Rectal smooth muscle tissue (tissue), 1 donor: ENCODE measurements around the gene TSHB.
A peak's percentile ranks its signal among the peaks of the same experiment; 100 is the strongest.

ENCODE experiments used
- H3K27ac ChIP-seq: one replicate; pipeline ENCODE4 v1.7.0; 2013; ENCODE audit warnings: low read depth, low read length, inconsistent platforms
- H3K27me3 ChIP-seq: one replicate; pipeline ENCODE4 v1.7.0; 2013; ENCODE audit warnings: low read length; ENCODE audit not compliant: control insufficient read depth, insufficient read depth
- H3K36me3 ChIP-seq: one replicate; pipeline ENCODE4 v1.7.0; 2013; ENCODE audit warnings: low read length; ENCODE audit not compliant: control insufficient read depth, insufficient read depth
- H3K4me1 ChIP-seq: one replicate; pipeline ENCODE4 v1.7.0; 2013; ENCODE audit warnings: low read length; ENCODE audit not compliant: control insufficient read depth, insufficient read depth
- H3K4me3 ChIP-seq: one replicate; pipeline ENCODE4 v1.7.0; 2013; ENCODE audit warnings: low read length
- H3K9ac ChIP-seq: one replicate; pipeline ENCODE4 v1.7.0; 2013; ENCODE audit warnings: low read length

TSHB gene

DNA sequence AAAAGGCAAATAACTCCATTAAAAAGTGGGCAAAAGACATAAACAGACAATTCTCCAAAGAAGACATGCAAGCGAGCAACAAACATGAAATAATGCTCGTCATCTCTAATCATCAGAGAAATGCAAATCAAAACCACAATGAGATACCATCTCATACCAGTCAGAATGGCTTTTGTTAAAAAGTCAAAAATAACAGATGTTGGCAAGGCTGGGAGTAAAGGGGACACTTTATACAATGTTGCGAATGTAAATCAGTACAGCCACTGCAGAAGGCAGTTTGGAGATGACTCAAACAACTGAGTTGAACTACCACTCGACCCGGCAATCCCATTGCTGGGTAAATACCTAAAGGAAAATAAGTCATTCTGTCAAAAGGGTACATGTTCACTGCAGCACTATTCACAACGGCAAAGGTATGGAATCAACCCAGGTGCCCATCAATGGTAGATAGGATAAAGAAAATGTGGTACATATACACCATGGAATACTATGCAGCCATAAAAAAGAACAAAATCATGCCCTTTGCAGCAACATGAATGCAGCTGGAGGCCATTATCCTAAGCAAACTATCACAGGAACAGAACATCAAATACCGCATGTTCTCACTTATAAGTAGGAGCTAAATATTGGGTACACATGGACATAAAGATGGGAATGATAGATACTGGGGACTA, 33.7 kb downstream of the TSHB start:
- Histone ChIP-seq H3K27ac (no peak overlapping the region), H3K36me3 (no peaks in the 10 kb centered on the region), H3K9ac (no peak overlapping the region), H3K4me1 (peaks cover 11% of the 10 kb centered on the region), H3K4me3 (no peak overlapping the region), H3K27me3 (no peaks in the 10 kb centered on the region)

DNA sequence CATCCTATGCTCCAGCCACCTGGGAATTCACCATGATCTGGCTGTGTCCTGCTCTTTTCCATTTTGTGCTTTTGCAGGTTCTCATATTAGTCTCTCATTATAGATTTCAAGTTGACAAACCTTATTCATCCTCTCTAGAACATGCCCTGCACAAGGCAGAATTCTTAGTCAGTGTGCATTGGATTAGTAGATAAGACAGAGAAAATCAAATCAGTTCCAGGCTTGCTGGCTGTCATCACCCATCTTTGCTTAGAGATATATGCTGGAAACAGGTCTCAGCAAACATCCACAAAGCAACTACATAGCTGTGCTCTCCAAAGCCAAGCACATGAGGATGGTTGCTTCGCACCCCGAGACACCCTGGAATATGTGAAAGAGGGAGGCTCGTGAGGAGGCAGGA, 34.8 kb downstream of the TSHB start:
- Histone ChIP-seq H3K4me3 (no peak overlapping the region), H3K27me3 (no peaks in the 10 kb centered on the region), H3K36me3 (no peaks in the 10 kb centered on the region), H3K9ac (no peak overlapping the region), H3K27ac (no peak overlapping the region), H3K4me1 (peaks cover 20% of the 10 kb centered on the region)

DNA sequence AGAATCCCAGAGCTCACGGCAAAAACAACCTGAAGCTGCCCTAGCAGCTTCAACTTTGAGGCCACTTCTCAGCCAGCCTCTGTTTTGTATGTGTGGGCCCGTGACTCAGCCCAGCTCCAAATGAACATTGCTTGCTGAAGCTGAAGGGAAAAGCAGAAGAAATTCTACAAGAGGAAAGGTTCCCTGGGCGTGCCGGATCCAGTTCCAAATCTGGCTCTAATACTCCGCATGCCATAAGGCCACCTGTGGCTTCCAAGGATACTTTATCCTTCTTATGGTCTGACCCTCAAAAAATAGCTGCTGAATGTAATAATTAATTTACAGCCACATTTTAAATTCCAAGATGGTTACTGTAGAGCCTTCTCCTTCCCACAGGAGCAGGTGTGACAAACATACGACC, 35.4 kb downstream of the TSHB start:
- H3K36me3 ChIP-seq, result no peaks in the 10 kb centered on the region
- no peaks in the 10 kb centered on the region for H3K27me3 ChIP-seq
- H3K27ac ChIP-seq, result peak overlapping the region; percentile 23
- H3K9ac ChIP-seq, result no peak overlapping the region
- no peak overlapping the region for H3K4me3 ChIP-seq
- peaks cover 26% of the 10 kb centered on the region for H3K4me1 ChIP-seq

DNA sequence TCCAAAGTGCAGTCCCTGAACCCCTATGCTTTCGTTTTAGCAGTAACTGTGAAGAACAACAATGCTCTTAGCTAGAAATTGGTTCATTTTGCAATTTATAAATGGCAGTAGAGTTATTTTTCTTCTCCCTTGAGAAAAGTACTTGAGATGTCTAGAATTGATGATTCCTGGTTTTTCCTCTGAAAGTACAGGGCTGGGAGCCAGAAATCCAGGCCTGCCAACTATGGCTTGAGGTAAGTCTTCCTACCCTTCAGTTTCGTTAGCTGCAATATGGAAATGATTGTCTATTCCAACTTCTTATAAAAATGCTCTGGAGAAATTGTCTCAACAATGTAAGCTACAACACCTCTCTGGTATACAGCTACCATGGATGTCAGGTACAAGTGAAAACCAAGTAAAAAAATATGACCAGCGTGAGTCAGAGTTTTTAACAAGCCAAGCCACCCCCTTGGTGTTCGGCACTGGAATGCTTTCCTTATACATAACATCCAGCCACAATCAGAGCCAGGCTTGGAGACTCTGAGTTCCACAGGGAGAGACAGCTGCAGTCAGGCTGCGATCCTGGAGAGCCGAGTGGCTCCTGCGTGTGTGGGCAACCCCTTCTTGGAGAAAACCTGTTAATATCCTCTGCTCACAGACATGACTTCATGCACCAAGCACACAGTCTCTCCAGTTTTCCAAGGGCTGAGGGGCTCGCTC, 37.7 kb downstream of the TSHB start:
- no peak overlapping the region for H3K9ac ChIP-seq
- H3K4me1 ChIP-seq, result peaks cover 34% of the 10 kb centered on the region
- H3K27me3 ChIP-seq, result no peaks in the 10 kb centered on the region
- peak overlapping the region; percentile 82 for H3K27ac ChIP-seq
- H3K4me3 ChIP-seq, result no peak overlapping the region
- H3K36me3 ChIP-seq, result no peaks in the 10 kb centered on the region

DNA sequence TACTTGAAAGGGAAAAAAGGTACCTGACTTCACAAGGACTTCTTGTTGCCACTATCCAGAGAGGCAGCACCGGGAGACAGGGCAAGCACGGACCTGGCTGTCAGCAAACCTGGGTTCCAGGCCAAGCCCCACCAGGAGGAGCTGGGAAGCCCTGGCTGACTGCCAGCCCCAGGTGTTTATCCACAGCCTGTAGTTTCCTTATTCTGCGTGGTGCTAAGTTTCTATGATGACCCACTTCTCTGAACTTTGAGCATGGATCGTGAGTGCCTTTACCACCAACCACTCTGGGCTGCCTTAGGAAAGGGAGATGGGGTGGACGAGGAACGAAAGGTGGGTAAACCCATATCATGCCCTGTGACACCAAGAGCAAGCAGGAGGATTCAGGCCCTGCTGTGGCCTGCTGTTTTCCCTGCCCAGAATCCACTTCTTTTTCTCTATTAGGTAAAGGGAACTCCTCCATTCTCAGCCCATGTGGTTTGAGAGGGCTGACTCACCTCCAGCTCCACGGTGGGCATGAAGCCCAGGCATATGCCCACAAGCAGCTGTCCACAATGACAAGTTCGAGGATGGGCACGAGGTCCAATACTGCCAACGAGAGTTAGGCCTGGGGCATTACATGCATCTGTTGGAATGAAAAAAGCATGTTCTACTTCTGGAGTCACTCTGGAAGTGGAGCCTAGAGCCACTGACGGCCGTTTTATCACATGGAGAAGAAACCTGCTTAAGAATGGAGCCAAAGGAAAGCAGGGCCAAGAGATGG, 39.4 kb downstream of the TSHB start:
- no peaks in the 10 kb centered on the region for H3K36me3 ChIP-seq
- no peaks in the 10 kb centered on the region for H3K27me3 ChIP-seq

DNA sequence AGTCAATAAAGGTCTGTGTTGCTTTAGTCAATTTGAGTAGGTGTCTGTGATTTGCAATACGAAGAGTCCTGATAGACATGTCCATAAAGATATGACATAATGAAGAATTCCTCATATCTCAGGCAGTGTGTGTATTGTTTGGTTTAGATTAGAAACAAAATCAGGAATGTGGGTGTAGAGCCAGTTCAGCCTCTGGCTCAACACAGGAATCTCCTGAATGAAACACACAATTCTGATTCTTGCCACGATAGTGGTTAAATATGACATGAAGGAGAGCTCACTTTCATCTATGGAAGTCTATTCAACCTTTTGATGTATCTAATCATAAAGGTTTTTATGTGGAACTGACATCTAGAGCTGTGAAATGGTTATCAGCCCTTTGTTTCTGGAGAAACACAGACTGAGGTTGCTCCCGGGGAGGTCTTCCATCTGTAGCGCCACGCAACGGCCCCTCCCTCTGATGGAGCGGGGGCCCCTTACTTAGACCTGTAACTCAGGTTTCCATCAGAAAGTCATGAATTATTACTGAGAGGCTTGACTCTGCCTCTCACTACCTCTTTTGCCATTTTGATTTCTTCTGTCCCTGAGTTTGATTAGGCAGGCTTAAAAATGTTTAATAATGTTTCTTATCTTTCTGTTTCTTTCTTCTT, 40.2 kb downstream of the TSHB start:
- H3K27ac ChIP-seq, result peak overlapping the region; percentile 82
- H3K27me3 ChIP-seq, result no peaks in the 10 kb centered on the region
- no peaks in the 10 kb centered on the region for H3K36me3 ChIP-seq
- H3K9ac ChIP-seq, result no peak overlapping the region
- H3K4me1 ChIP-seq, result peaks cover 49% of the 10 kb centered on the region
- no peak overlapping the region for H3K4me3 ChIP-seq

More for the DNA sequence above, 39.4 kb downstream of the TSHB start:
- Histone ChIP-seq H3K4me3 (no peak overlapping the region), H3K9ac (no peak overlapping the region), H3K4me1 (peaks cover 43% of the 10 kb centered on the region), H3K27ac (peak overlapping the region; percentile 82)

DNA sequence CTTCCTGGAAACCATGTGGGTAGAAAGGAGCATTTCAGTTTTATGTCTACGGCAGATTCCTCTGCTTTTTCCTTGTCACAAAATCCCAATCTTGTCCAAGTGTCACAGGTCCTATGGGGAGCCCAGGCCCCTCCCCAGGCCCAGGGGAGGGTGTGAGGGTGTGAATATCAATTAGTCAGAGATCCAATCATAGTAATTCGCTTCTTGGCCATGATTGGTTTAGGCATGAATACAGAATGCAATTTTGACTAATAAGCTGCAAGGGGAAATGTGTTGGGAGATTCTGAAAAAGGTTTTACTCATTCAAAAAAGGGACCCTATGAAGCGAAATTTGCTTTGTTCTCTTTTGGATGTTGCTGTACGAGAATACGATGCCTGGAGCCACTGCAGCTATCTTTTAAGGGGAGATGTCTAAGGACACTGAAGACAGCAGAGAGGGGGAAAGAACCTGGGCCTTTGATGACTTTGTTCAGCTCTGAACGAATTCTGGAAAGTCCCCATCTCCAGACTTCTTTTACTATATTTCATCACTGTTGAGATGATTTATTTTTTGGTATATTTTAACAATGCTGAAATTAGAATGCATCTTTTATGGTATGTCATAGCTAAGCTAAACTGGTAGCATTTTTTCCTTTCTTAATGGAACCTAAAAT, 41.5 kb downstream of the TSHB start:
- peaks cover 63% of the 10 kb centered on the region for H3K4me1 ChIP-seq
- no peaks in the 10 kb centered on the region for H3K36me3 ChIP-seq
- no peak overlapping the region for H3K9ac ChIP-seq
- H3K4me3 ChIP-seq, result no peak overlapping the region
- H3K27me3 ChIP-seq, result no peaks in the 10 kb centered on the region
- peak overlapping the region; percentile 70 for H3K27ac ChIP-seq

DNA sequence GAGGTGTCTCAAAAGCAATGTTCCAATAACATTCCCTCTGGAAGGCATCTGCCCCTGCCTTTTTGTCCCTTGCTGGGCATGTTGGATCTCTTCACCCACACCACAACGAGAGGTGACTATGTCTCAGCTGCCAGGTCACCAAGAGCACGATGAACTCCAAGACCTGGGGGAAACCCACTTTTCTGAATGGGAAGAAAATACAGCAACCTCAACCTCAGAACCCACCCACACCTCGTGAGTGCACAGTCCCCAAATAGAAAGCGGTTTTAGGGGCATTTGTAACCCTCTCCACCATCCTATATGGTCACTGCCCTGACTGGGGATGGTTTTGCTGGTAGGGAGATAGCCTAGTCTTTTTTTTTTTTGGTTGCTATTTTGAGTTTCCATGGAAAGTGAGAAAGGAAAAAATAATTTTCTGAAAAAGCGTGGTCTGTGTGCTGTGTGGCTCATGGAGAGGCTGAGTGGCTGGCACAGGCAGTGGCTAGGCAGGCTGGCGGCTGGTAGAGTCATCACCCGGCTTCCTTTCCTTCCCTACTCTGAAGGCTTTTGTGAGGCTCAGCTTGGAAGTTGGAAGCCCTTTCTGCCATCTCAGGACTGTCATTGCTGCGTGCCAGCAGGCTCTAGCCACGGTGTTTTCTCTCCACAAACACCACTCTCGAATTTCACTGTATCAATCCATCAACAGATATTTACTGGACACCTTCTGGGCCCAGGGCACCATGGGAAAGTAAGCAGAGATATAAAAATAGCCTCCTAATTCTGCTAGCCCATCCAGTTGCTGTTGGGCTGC, 43.9 kb downstream of the TSHB start:
- Histone ChIP-seq H3K27me3 (no peaks in the 10 kb centered on the region), H3K9ac (no peak overlapping the region), H3K36me3 (no peaks in the 10 kb centered on the region), H3K4me1 (peaks cover 56% of the 10 kb centered on the region), H3K27ac (peak overlapping the region; percentile 63), H3K4me3 (no peak overlapping the region)

DNA sequence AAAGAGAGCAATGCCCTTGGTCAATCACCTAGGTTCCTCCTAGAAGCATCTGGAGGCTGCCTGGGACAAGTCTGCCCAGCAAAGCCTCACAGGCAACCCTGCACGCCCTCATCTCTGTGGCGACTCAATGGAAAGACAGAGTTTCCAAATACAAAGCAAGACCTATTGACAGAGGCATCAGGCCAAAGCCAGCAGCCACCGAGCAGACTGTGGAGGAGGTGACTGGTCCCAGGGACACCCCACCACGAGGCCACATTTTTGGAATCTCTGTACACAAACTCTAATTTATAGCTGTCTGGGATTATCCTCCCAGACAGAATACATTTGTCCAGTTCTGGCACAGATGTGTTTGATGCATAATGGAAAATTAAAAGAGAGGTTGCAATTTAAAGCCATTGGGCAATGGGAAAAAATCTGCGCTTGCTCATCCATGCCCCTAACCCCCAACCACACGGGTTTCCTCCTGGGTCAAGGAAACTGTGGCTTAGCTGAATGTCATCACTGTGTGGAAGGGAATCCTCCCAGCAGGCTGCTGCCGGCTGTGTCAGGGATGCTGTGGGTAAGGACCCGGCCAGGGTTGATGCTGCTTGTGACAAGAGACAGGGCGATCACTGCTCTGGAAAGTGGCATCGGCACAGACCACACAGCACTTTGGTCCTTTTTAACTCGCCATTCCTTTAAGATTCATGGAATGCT, 45.4 kb downstream of the TSHB start:
- H3K36me3 ChIP-seq, result no peaks in the 10 kb centered on the region
- no peak overlapping the region for H3K9ac ChIP-seq
- H3K4me3 ChIP-seq, result peak overlapping the region; percentile 34
- peak overlapping the region; percentile 63 for H3K27ac ChIP-seq
- peaks cover 46% of the 10 kb centered on the region for H3K4me1 ChIP-seq
- H3K27me3 ChIP-seq, result no peaks in the 10 kb centered on the region

DNA sequence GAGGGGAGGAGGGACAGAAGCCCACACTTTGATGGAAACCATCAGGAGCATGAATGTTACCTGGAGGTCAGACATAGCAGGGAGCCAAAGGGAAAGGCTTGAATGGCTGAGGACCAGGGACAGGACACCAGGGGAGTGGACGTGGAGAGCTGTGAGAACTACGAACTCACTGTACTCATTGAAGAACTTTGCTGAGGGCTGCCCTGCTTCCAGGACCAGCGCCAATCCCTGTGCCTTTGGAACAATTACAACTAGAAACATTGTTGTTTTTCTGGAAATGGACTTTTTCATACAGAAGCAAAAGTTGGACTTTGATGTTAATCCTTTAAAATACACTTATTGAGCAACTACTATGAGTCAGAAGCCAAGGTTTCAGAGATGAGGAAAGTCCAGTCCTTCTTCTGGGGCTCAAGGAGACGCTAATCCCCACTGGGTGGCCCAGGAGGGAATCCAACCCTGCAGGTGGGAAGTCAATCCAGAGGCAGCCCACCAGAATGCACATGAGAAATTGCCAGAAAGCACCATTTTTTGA, 46.8 kb downstream of the TSHB start:
- Histone ChIP-seq H3K9ac (no peak overlapping the region), H3K36me3 (no peaks in the 10 kb centered on the region), H3K27me3 (no peaks in the 10 kb centered on the region), H3K4me3 (no peak overlapping the region), H3K4me1 (peaks cover 42% of the 10 kb centered on the region), H3K27ac (peak overlapping the region; percentile 25)
